ENCODE measurements around the gene TMEM208. TPM values are rescaled to one million over a fixed set of nuclear protein-coding genes. Genes with fewer than 3 reads are reported as not detected.

TMEM208 gene
- total and polyA plus RNA-seq, 4 donors = 22.3 to 140 (median 70.2) TPM

GRCh38 chr16:67260426-67261063 lies 33.6 kb downstream of the TMEM208 start:
- WGBS = 75% methylated on average over 4 of the region's 4 CpGs
- peak; percentile 44 for TF ChIP-seq CTCF (IDR thresholded peaks at IDR 0.05; ENCODE audit: low read depth, low read length, missing input control)
- TF ChIP-seq RAD21 (IDR thresholded peaks at IDR 0.05) = peak; percentile 74 to 75
- TF ChIP-seq NR2F2 (IDR thresholded peaks at IDR 0.05) = no peak
- no peak for TF ChIP-seq EGR1 (IDR thresholded peaks at IDR 0.05; ENCODE audit: low read depth in 2 of 2)
- H3K9ac ChIP-seq (ENCODE audit: low read depth in 1 of 2, low read length in 2 of 2) = no peak overlapping the region
- no peaks in the 10 kb centered on the region for H3K9me3 ChIP-seq (ENCODE audit: control insufficient read depth in 4 of 4, low read length in 3 of 4)
- no peak overlapping the region for H3K4me3 ChIP-seq (ENCODE audit: low read depth in 1 of 3, low read length in 3 of 3)
- no peaks in the 10 kb centered on the region for H3K4me1 ChIP-seq (ENCODE audit: control insufficient read depth in 4 of 4, insufficient read depth in 4 of 4, low read length in 3 of 4)
- no peak for DNase-seq (ENCODE audit: low spot score)
- H3K36me3 ChIP-seq (ENCODE audit: control insufficient read depth in 4 of 4, insufficient read depth in 3 of 4, low read depth in 1 of 4, low read length in 3 of 4) = no peaks in the 10 kb centered on the region
- no peak overlapping the region for H3K27ac ChIP-seq (ENCODE audit: low read depth in 1 of 2, low read length in 2 of 2)
- no peaks in the 10 kb centered on the region for H3K27me3 ChIP-seq (ENCODE audit: control insufficient read depth in 4 of 4, insufficient read depth in 4 of 4, low read length in 3 of 4)

- no peak overlapping the region for H3K27ac ChIP-seq (ENCODE audit: low read depth in 1 of 2, low read length in 2 of 2)
- WGBS = 84% methylated on average over 3 of the region's 3 CpGs
- no peak for DNase-seq (ENCODE audit: low spot score)
- no peak overlapping the region for H3K4me3 ChIP-seq (ENCODE audit: low read depth in 1 of 3, low read length in 3 of 3)
- TF ChIP-seq FOXA2 (IDR thresholded peaks at IDR 0.05) = no peak
- TF ChIP-seq NR2F2 (IDR thresholded peaks at IDR 0.05) = no peak
- no peak for TF ChIP-seq ATF3 (IDR thresholded peaks at IDR 0.05)
- TF ChIP-seq REST (IDR thresholded peaks at IDR 0.05) = no peak
- H3K9me3 ChIP-seq (ENCODE audit: control insufficient read depth in 4 of 4, low read length in 3 of 4) = no peaks in the 10 kb centered on the region
- H3K27me3 ChIP-seq (ENCODE audit: control insufficient read depth in 4 of 4, insufficient read depth in 4 of 4, low read length in 3 of 4) = no peaks in the 10 kb centered on the region
- no peaks in the 10 kb centered on the region for H3K4me1 ChIP-seq (ENCODE audit: control insufficient read depth in 4 of 4, insufficient read depth in 4 of 4, low read length in 3 of 4)
- no peaks in the 10 kb centered on the region for H3K36me3 ChIP-seq (ENCODE audit: control insufficient read depth in 4 of 4, insufficient read depth in 3 of 4, low read depth in 1 of 4, low read length in 3 of 4)
- no peak overlapping the region for H3K9ac ChIP-seq (ENCODE audit: low read depth in 1 of 2, low read length in 2 of 2)
Observed at GRCh38 chr16:67263201-67263600, 36.3 kb downstream of the TMEM208 start.

- Histone ChIP-seq H3K27me3 (ENCODE audit: control insufficient read depth in 4 of 4, insufficient read depth in 4 of 4, low read length in 3 of 4) (no peaks in the 10 kb centered on the region), H3K27ac (ENCODE audit: low read depth in 1 of 2, low read length in 2 of 2) (no peak overlapping the region), H3K4me1 (ENCODE audit: control insufficient read depth in 4 of 4, insufficient read depth in 4 of 4, low read length in 3 of 4) (no peaks in the 10 kb centered on the region), H3K4me3 (ENCODE audit: low read depth in 1 of 3, low read length in 3 of 3) (no peak overlapping the region), H3K9me3 (ENCODE audit: control insufficient read depth in 4 of 4, low read length in 3 of 4) (no peaks in the 10 kb centered on the region), H3K9ac (ENCODE audit: low read depth in 1 of 2, low read length in 2 of 2) (no peak overlapping the region), H3K36me3 (ENCODE audit: control insufficient read depth in 4 of 4, insufficient read depth in 3 of 4, low read depth in 1 of 4, low read length in 3 of 4) (no peaks in the 10 kb centered on the region)
- WGBS = 83% methylated on average over 9 of the region's 9 CpGs
- DNase-seq (ENCODE audit: low spot score) = no peak
- TF ChIP-seq RAD21 (IDR thresholded peaks at IDR 0.05) (no peak), TAF1 (conservative IDR thresholded peaks at IDR 0.05) (no peak), GABPA (IDR thresholded peaks at IDR 0.05 in 1 of 2, conservative IDR thresholded peaks at IDR 0.05 in 1 of 2) (no peak), MAX (IDR thresholded peaks at IDR 0.05) (no peak), YY1 (IDR thresholded peaks at IDR 0.05) (no peak), HNF4A (conservative IDR thresholded peaks at IDR 0.05) (no peak), NR2F2 (IDR thresholded peaks at IDR 0.05) (no peak), SP1 (IDR thresholded peaks at IDR 0.05) (no peak), ZBTB33 (IDR thresholded peaks at IDR 0.05) (no peak), RXRA (IDR thresholded peaks at IDR 0.05) (no peak), EGR1 (IDR thresholded peaks at IDR 0.05; ENCODE audit: low read depth in 2 of 2) (no peak), ATF3 (IDR thresholded peaks at IDR 0.05) (no peak)
Observed at GRCh38 chr16:67264277-67264676, 37.3 kb downstream of the TMEM208 start.
